ENCODE data around the gene S100A16.

S100A16 gene

DNA sequence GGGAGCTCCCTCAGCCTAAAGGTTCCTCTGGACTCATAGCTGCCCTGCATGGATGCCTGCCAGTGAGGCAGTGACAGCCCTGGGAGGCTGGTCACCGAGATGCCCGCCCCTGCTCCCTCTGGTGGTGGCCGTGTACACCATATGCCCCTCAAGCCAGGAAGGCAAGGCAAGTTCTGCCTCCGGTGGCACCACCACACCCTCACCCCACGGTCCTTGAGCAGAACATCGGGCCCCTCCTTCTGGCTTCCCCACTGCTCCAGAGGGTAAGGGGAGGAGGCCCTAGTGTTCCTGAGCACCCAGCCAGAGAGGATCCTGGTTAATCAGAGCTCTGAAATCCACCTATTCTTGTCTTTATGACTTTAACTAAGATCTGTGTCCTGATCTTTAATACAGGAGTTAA lies 4.7 kb upstream of the S100A16 start:
- H3K4me1 ChIP-seq = peaks cover 0 to 17% (median 11%) of the 10 kb centered on the region in 4 donors
- no peak overlapping the region for H3K4me3 ChIP-seq
- H3K9me3 ChIP-seq = no peaks in the 10 kb centered on the region
- H3K27me3 ChIP-seq = no peaks in the 10 kb centered on the region
- DNase-seq = peak in 1 of 2 donors; percentile 88
- peak overlapping the region in 1 of 2 donors; percentile 37 for H3K27ac ChIP-seq
- TF ChIP-seq, protein P1, sequence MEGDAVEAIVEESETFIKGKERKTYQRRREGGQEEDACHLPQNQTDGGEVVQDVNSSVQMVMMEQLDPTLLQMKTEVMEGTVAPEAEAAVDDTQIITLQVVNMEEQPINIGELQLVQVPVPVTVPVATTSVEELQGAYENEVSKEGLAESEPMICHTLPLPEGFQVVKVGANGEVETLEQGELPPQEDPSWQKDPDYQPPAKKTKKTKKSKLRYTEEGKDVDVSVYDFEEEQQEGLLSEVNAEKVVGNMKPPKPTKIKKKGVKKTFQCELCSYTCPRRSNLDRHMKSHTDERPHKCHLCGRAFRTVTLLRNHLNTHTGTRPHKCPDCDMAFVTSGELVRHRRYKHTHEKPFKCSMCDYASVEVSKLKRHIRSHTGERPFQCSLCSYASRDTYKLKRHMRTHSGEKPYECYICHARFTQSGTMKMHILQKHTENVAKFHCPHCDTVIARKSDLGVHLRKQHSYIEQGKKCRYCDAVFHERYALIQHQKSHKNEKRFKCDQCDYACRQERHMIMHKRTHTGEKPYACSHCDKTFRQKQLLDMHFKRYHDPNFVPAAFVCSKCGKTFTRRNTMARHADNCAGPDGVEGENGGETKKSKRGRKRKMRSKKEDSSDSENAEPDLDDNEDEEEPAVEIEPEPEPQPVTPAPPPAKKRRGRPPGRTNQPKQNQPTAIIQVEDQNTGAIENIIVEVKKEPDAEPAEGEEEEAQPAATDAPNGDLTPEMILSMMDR (IDR thresholded peaks at IDR 0.05) = no peak
- H3K36me3 ChIP-seq = peaks cover 12 to 30% (median 14%) of the 10 kb centered on the region in 3 donors
- intact Hi-C loops (cut with DNase I; ENCODE audit: low total_unique reads) = loop anchor here (2.0 to 5.0 kb wide), 2 partner anchors 45 to 110 kb away; no protein-coding TSS in a partner anchor

DNA sequence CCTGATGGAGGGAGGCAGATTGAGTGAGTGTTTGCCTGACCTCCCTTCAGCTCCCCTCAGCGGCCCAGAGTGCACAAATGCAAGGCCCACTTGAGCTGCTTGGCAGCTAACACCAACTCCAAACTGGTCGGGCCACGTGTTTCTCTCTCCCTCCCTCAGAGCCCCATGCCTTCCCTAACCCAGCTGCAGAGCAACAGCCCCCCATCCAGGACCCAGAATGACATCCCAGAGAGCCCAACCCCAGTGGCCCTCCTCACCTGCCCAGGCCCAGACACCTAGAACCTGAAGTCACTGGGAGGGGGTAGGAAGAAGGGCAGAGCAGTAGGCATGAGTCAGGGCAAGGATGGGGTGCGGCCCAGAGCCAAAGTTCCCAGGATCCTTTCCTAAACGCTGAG lies 4.0 kb upstream of the S100A16 start:
- H3K27ac ChIP-seq = peak overlapping the region in 1 of 2 donors; percentile 37
- H3K36me3 ChIP-seq = peaks cover 8 to 28% (median 14%) of the 10 kb centered on the region in 3 donors
- TF ChIP-seq, protein P1 (IDR thresholded peaks at IDR 0.05) = no peak
- H3K9me3 ChIP-seq = no peaks in the 10 kb centered on the region
- H3K4me3 ChIP-seq = no peak overlapping the region
- peaks cover 0 to 18% (median 11%) of the 10 kb centered on the region in 4 donors for H3K4me1 ChIP-seq
- no peak for DNase-seq
- no peaks in the 10 kb centered on the region for H3K27me3 ChIP-seq
- intact Hi-C loops (cut with DNase I; ENCODE audit: low total_unique reads) = loop anchor here (2.0 to 5.0 kb wide), 2 partner anchors 44 to 110 kb away; no protein-coding TSS in a partner anchor

GRCh38 chr1:153616144-153616916 lies 3.4 kb upstream of the S100A16 start, which contains the start of gene S100A14:
Gene S100A14 (minus strand): TSS chr1:153616325. CDS start chr1:153615858, 467 bp downstream.
- peaks cover 8 to 27% (median 14%) of the 10 kb centered on the region in 3 donors for H3K36me3 ChIP-seq
- intact Hi-C loops (cut with DNase I; ENCODE audit: low total_unique reads) = loop anchor here (2.0 to 5.0 kb wide), 2 partner anchors 44 to 109 kb away; no protein-coding TSS in a partner anchor
- H3K4me3 ChIP-seq = no peak within 1 kb of the TSS
- no peak for DNase-seq
- peaks cover 0 to 24% (median 14%) of the 10 kb centered on the region in 4 donors for H3K4me1 ChIP-seq
- H3K27me3 ChIP-seq = no peaks in the 10 kb centered on the region
- TF ChIP-seq, protein P1 (IDR thresholded peaks at IDR 0.05) = no peak
- peak within 1 kb of the TSS in 1 of 2 donors; percentile 37 for H3K27ac ChIP-seq
- H3K9me3 ChIP-seq = no peaks in the 10 kb centered on the region

- intact Hi-C loops (cut with DNase I; ENCODE audit: low total_unique reads) = loop anchor here (5.0 kb wide), 1 partner anchor 108 kb away; no protein-coding TSS in a partner anchor
- DNase-seq = no peak
- peaks cover 0 to 33% (median 23%) of the 10 kb centered on the region in 4 donors for H3K4me1 ChIP-seq
- TF ChIP-seq, protein P1 (IDR thresholded peaks at IDR 0.05) = no peak
- no peaks in the 10 kb centered on the region for H3K27me3 ChIP-seq
- no peaks in the 10 kb centered on the region for H3K9me3 ChIP-seq
- peaks cover 7 to 20% (median 12%) of the 10 kb centered on the region in 3 donors for H3K36me3 ChIP-seq
- H3K27ac ChIP-seq = no peak overlapping the region
- no peak overlapping the region for H3K4me3 ChIP-seq
These were observed 2.5 kb upstream of the S100A16 start for GRCh38 chr1:153615406-153615805.

GRCh38 chr1:153614906-153615305 lies 2.0 kb upstream of the S100A16 start:
- Histone ChIP-seq H3K36me3 (peaks cover 2 to 16% (median 7%) of the 10 kb centered on the region in 3 donors), H3K9me3 (no peaks in the 10 kb centered on the region), H3K27ac (no peak overlapping the region), H3K27me3 (no peaks in the 10 kb centered on the region), H3K4me3 (no peak overlapping the region), H3K4me1 (peaks cover 0 to 38% (median 27%) of the 10 kb centered on the region in 4 donors)
- TF ChIP-seq, protein P1 (IDR thresholded peaks at IDR 0.05) = no peak
- DNase-seq = no peak
- intact Hi-C loops (cut with DNase I; ENCODE audit: low total_unique reads) = loop anchor here (5.0 kb wide), 1 partner anchor 108 kb away; no protein-coding TSS in a partner anchor
